HL-60 (cell line): Measurements from ENCODE around the gene FGFR3.

ENCODE experiments used
- DNase-seq, 2 experiments: peaks; one replicate each; pipeline ENCODE4 v3.0.0-alpha.2; 2010 to 2020; ENCODE audit warnings: low read depth in 1 of 2, low spot score in 1 of 2
- H3K27ac ChIP-seq: fragments of 250-450 bp; sonication (Bioruptor Pico); replicated peaks from 2 replicates; pipeline ENCODE4 v1.5.1; 2020; ENCODE audit warnings: mild to moderate bottlenecking, moderate library complexity
- H3K27me3 ChIP-seq: fragments of 250-450 bp; sonication (Bioruptor Pico); 2 replicates; pipeline ENCODE4 v1.5.1; 2021; ENCODE audit warnings: mild to moderate bottlenecking, moderate library complexity; ENCODE audit not compliant: insufficient read depth, poor library complexity, severe bottlenecking
- H3K4me3 ChIP-seq: replicated peaks from 2 replicates; pipeline ENCODE4 v1.5.1; 2011; ENCODE audit warnings: mild to moderate bottlenecking, control low read depth, low read length; ENCODE audit not compliant: insufficient read depth
- CTCF ChIP-seq: IDR thresholded peaks from one replicate; pipeline ENCODE4 v1.5.1; 2011; ENCODE audit warnings: low read length, control low read depth, inconsistent platforms; ENCODE audit not compliant: insufficient read depth
- GABPA ChIP-seq: IDR thresholded peaks from 2 replicates; pipeline ENCODE4 v1.6.1; 2012; ENCODE audit warnings: low read depth
- POLR2AphosphoS5 ChIP-seq: IDR thresholded peaks from 2 replicates; pipeline ENCODE4 v1.6.1; 2012; ENCODE audit warnings: low read depth
- REST ChIP-seq: IDR thresholded peaks from 2 replicates; pipeline ENCODE4 v1.6.1; 2012; ENCODE audit warnings: low read depth; ENCODE audit not compliant: insufficient replicate concordance
- SPI1 ChIP-seq: IDR thresholded peaks from 2 replicates; pipeline ENCODE4 v1.6.1; 2012; ENCODE audit warnings: low read depth, mild to moderate bottlenecking, borderline replicate concordance

The FGFR3 gene

GRCh38 chr4:1745165-1745564 lies 47.9 kb upstream of the FGFR3 start:
- Histone ChIP-seq H3K27me3 (no peaks in the 10 kb centered on the region), H3K27ac (no peak overlapping the region), H3K4me3 (no peak overlapping the region)
- DNase-seq: no peak
- TF ChIP-seq SPI1 (no peak), GABPA (no peak), POLR2AphosphoS5 (no peak; the same call in 1 of the 2 replicates), REST (no peak), CTCF (no peak)

- H3K27ac ChIP-seq: no peak overlapping the region
- DNase-seq: no peak
- H3K27me3 ChIP-seq: no peaks in the 10 kb centered on the region
- H3K4me3 ChIP-seq: no peak overlapping the region
- TF ChIP-seq CTCF (no peak), REST (no peak), POLR2AphosphoS5 (no peak; the same call in 1 of the 2 replicates), SPI1 (no peak), GABPA (no peak)
These were observed 47.4 kb upstream of the FGFR3 start for GRCh38 chr4:1745697-1746096.

- Histone ChIP-seq H3K4me3 (no peak overlapping the region), H3K27ac (no peak overlapping the region), H3K27me3 (no peaks in the 10 kb centered on the region)
- no peak for TF ChIP-seq POLR2AphosphoS5
- TF ChIP-seq CTCF: peak; percentile 35
- peak in 1 of 2 experiments; percentile 78 for DNase-seq
These were observed 46.8 kb upstream of the FGFR3 start for GRCh38 chr4:1746265-1746691.

- H3K27ac ChIP-seq: no peak overlapping the region
- TF ChIP-seq GABPA (no peak), SPI1 (no peak), POLR2AphosphoS5 (no peak), REST (no peak), CTCF (no peak)
- no peak for DNase-seq
- no peak overlapping the region for H3K4me3 ChIP-seq
- no peaks in the 10 kb centered on the region for H3K27me3 ChIP-seq
These were observed 46.0 kb upstream of the FGFR3 start for GRCh38 chr4:1746919-1747602.
